Activated CD8-positive, alpha-beta memory T cell treated with anti-CD3 and anti-CD28 coated beads for 4 hours (primary cell): ENCODE data around the gene NDUFS7.

Experiments used
- DNase-seq, 2 donors: peaks; one replicate each; pipeline ENCODE4 v3.0.0-alpha.2; 2020; ENCODE audit warnings: low read depth in 2 of 2

NDUFS7 gene

GRCh38 chr19:1383312-1384084 is at the start of gene NDUFS7:
Gene NDUFS7 (plus strand): TSS chr19:1383907. CDS start chr19:1383927, 20 bp downstream.
- peak; percentile 82 to 91 for DNase-seq

GRCh38 chr19:1336079-1336684 is 47.5 kb upstream of the NDUFS7 start:
- DNase-seq: no peak

GRCh38 chr19:1340681-1341469 is 42.8 kb upstream of the NDUFS7 start:
- no peak for DNase-seq

- DNase-seq: no peak
Measured at GRCh38 chr19:1343041-1343440, 40.7 kb upstream of the NDUFS7 start.

- no peak for DNase-seq
Measured at GRCh38 chr19:1349211-1349610, 34.5 kb upstream of the NDUFS7 start.

GRCh38 chr19:1350867-1351266 is 32.8 kb upstream of the NDUFS7 start:
- DNase-seq: no peak

- DNase-seq: no peak
Measured at GRCh38 chr19:1351381-1351851, 32.3 kb upstream of the NDUFS7 start.

- DNase-seq: no peak
Measured at GRCh38 chr19:1353144-1353543, 30.6 kb upstream of the NDUFS7 start.

GRCh38 chr19:1354970-1355567 is 28.6 kb upstream of the NDUFS7 start:
- DNase-seq: no peak

GRCh38 chr19:1355568-1356507 is 27.9 kb upstream of the NDUFS7 start:
- DNase-seq: no peak

GRCh38 chr19:1356508-1356865 is 27.2 kb upstream of the NDUFS7 start:
- DNase-seq: no peak

- DNase-seq: no peak
Measured at GRCh38 chr19:1357531-1358109, 26.1 kb upstream of the NDUFS7 start.

- no peak for DNase-seq
Measured at GRCh38 chr19:1360126-1360817, 23.4 kb upstream of the NDUFS7 start.

GRCh38 chr19:1360818-1361461 is 22.8 kb upstream of the NDUFS7 start:
- DNase-seq: no peak

GRCh38 chr19:1361601-1362386 is 21.9 kb upstream of the NDUFS7 start:
- no peak for DNase-seq

GRCh38 chr19:1362387-1363257 is 21.1 kb upstream of the NDUFS7 start:
- DNase-seq: no peak

GRCh38 chr19:1363599-1363998 is 20.1 kb upstream of the NDUFS7 start:
- DNase-seq: no peak
